ENCODE data around the gene C6orf62. TPM values are rescaled to one million over a fixed set of nuclear protein-coding genes. Genes with fewer than 3 reads are reported as not detected.
"Not testable (repeated sequence)": the region's sequence is repeated elsewhere in the genome, so short reads cannot be mapped to it uniquely, and the experiment has no call there.

The C6orf62 gene
- total RNA-seq, 1 donor from 2014 or later, result 86.7 TPM

- no peak for DNase-seq
These were observed 22.9 kb downstream of the C6orf62 start for GRCh38 chr6:24696097-24696496.

GRCh38 chr6:24695635-24696034 is 23.3 kb downstream of the C6orf62 start:
- DNase-seq, result not testable (repeated sequence)

GRCh38 chr6:24694198-24694597 is 24.8 kb downstream of the C6orf62 start:
- no peak for DNase-seq

GRCh38 chr6:24692848-24693592 is 25.9 kb downstream of the C6orf62 start:
- DNase-seq, result no peak

- DNase-seq, result no peak
These were observed 26.5 kb downstream of the C6orf62 start for GRCh38 chr6:24692415-24692814.

- DNase-seq, result no peak
These were observed 27.0 kb downstream of the C6orf62 start for GRCh38 chr6:24692003-24692402.

GRCh38 chr6:24691550-24691949 is 27.4 kb downstream of the C6orf62 start:
- no peak for DNase-seq

GRCh38 chr6:24690593-24690992 is 28.4 kb downstream of the C6orf62 start:
- DNase-seq, result no peak

GRCh38 chr6:24689964-24690363 is 29.0 kb downstream of the C6orf62 start:
- DNase-seq, result no peak

- no peak for DNase-seq
These were observed 32.0 kb downstream of the C6orf62 start for GRCh38 chr6:24686946-24687345.

- no peak for DNase-seq
These were observed 32.5 kb downstream of the C6orf62 start for GRCh38 chr6:24686408-24686807.

- no peak for DNase-seq
These were observed 35.4 kb downstream of the C6orf62 start for GRCh38 chr6:24683297-24684296.

GRCh38 chr6:24680582-24680981 is 38.4 kb downstream of the C6orf62 start:
- DNase-seq, result no peak

GRCh38 chr6:24678792-24679352 is 40.1 kb downstream of the C6orf62 start:
- not testable (repeated sequence) for DNase-seq

GRCh38 chr6:24673625-24674024 is 45.3 kb downstream of the C6orf62 start:
- no peak for DNase-seq

- no peak for DNase-seq
These were observed 46.3 kb downstream of the C6orf62 start for GRCh38 chr6:24672620-24673182.

GRCh38 chr6:24671077-24671476 is 47.9 kb downstream of the C6orf62 start:
- DNase-seq, result not testable (repeated sequence)

- DNase-seq, result not testable (repeated sequence)
These were observed 48.5 kb downstream of the C6orf62 start for GRCh38 chr6:24670492-24670891.

- no peak for DNase-seq
These were observed 50.0 kb downstream of the C6orf62 start for GRCh38 chr6:24668997-24669361.

- not testable (repeated sequence) for DNase-seq
These were observed 50.6 kb downstream of the C6orf62 start for GRCh38 chr6:24668066-24668996.

- DNase-seq, result no peak
These were observed 51.6 kb downstream of the C6orf62 start for GRCh38 chr6:24667378-24667803.

All from occipital lobe (tissue), 2 donors.